A549 treated with GW870086 at 1 μM for 4 hours (cell line): Measurements from ENCODE around the gene ABCD4. TPM values are rescaled to one million over a fixed set of nuclear protein-coding genes. Genes with fewer than 3 reads are reported as not detected.

ENCODE experiments used
- total RNA-seq: library from RNA; stranded (reverse); fragments of 200-300 nt; extraction: Qiagen RNA extraction; gene quantifications from 5 replicates; pipeline ENCODE4 v1.2.3, GENCODE V29; 2022; ENCODE audit warnings: low read depth

The ABCD4 gene
- total RNA-seq, result 30.6 to 35.9 TPM (median 31.8 TPM) in 5 replicates

GRCh38 chr14:74302634-74303569 lies at the start of gene ABCD4:
Gene ABCD4 (minus strand): TSS chr14:74302934. CDS start chr14:74302912, 22 bp downstream.

GRCh38 chr14:74348241-74348734 lies 45.6 kb upstream of the ABCD4 start, which contains the start of gene VRTN:
Gene VRTN (plus strand): TSS chr14:74348471. CDS start chr14:74356784, 8,313 bp downstream.

GRCh38 chr14:74238974-74239847 lies 63.5 kb downstream of the ABCD4 start, which contains the start of gene VSX2:
Gene VSX2 (plus strand): TSS chr14:74239449. CDS start chr14:74239562, 113 bp downstream.

Other genes starting within 250 kb of the ABCD4 start
- 1.6 to 2.7 TPM (median 2.3 TPM) in 5 replicates for gene ALDH6A1, start 218.5 kb downstream of the ABCD4 start, total RNA-seq
- 4.2 to 5.4 TPM (median 4.5 TPM) in 5 replicates for gene LIN52, start 218.0 kb downstream of the ABCD4 start, total RNA-seq
- not detected in 5 replicates for gene VSX2, start 63.5 kb downstream of the ABCD4 start, total RNA-seq
- gene VRTN, start 45.5 kb upstream of the ABCD4 start, total RNA-seq, result not detected in 5 replicates
- not detected in 5 replicates for gene SYNDIG1L, start 123.3 kb upstream of the ABCD4 start, total RNA-seq
- gene NPC2, start 190.4 kb upstream of the ABCD4 start, total RNA-seq, result 213 to 334 TPM (median 238 TPM) in 5 replicates
- 38.3 to 44.1 TPM (median 43.3 TPM) in 5 replicates for gene ISCA2, start 190.8 kb upstream of the ABCD4 start, total RNA-seq